Measurements from ENCODE around the gene RAB28. TPM values are rescaled to one million over a fixed set of nuclear protein-coding genes. Genes with fewer than 3 reads are reported as not detected.

The RAB28 gene
- 27.7 and 32.4 TPM in 2 replicates for total RNA-seq (2014; rRNA removed; shearing (Covaris generic))

DNA sequence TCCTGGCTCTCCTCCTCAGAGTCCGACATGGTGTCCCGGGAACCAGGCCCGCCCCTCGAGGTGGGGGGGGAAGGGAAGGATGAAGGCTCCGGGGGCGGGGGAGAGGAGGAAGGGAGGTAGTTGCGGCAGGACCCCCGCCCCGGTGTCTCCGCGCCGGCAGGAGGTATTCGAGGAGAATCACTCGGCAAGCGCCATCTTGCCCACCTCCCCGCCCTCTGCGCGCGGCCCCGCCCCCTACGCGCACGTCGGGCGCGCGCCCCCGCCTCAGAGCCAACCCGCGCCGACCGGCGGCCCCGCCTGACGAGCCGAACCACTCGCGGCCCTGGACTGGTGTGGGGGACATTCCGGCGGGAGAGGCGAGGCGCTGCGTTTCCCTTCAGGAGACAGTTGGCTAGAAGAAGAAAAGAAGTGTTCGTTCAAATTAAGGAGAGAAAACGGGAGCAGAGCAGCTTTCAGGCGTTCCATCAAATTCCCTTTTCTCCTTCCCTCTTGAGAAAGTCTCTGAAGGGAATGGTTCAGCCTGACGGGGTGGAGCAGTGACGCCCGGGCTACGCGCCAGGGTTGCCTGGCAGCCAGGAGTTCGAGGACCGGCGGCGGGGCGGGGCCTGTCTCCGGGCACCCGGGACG is at the start of gene RAB28:
TSS of gene RAB28 (minus strand) at position 219 of the 627 bp plus-strand sequence.
- Histone ChIP-seq H3K36me3 (replicated peaks; ENCODE audit: control insufficient read depth, insufficient read depth, low read length) (no peaks in the 10 kb centered on the region), H3K4me3 (ENCODE audit: insufficient read depth, low read depth, low read length) (peak within 1 kb of the TSS; percentile 87), H3K27me3 (ENCODE audit: control insufficient read depth, insufficient read depth, low read length) (no peaks in the 10 kb centered on the region)
- peak; percentile 91 for DNase-seq

GRCh38 chr4:13531625-13531998 is 47.5 kb upstream of the RAB28 start:
- no peak for DNase-seq
- H3K36me3 ChIP-seq (replicated peaks; ENCODE audit: control insufficient read depth, insufficient read depth, low read length), result no peaks in the 10 kb centered on the region
- no peak overlapping the region for H3K4me3 ChIP-seq (ENCODE audit: insufficient read depth, low read depth, low read length)
- peaks cover 96% of the 10 kb centered on the region for H3K27me3 ChIP-seq (ENCODE audit: control insufficient read depth, insufficient read depth, low read length)

DNA sequence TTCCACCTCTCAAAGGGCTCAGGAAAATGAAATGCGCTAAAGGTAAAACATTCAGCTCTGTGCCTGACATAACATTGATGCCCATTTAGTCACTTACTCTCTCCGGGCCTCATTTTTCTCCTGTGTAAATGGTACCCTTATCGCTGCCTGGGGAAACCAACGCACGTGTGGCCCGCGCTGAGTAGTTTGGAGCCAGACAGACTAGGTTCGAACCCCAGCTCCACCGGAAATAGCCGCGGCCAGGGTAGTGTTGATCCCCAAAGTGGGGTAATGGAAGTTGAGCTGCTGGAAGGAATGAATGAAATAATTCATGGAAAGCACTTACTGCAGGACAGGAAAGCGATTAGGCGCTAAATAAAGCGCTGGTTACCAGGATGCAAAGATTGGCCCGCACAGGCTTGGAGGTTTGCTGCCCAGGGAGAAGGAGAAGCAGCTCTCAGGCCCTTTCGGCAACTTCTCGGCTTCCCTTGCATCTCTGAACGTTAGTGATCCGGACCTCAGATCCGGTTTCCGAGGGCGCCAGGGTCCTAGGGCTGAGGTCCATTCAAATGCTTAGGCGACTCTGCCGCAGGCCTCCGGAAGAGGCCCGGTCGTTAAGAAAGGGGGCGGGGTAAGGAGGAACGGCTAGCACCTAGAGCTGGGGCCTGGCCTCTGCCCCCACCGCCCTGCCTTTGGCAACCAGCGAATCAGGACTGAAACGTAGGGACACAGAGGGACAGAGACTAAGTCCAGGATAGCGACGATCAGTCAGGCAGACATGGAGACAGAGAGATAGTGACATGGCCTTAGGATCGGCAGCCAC is 46.9 kb upstream of the RAB28 start:
- Histone ChIP-seq H3K4me3 (ENCODE audit: insufficient read depth, low read depth, low read length) (peak overlapping the region; percentile 10; the same call in 1 of the 2 replicates), H3K27me3 (ENCODE audit: control insufficient read depth, insufficient read depth, low read length) (peaks cover 96% of the 10 kb centered on the region), H3K36me3 (replicated peaks; ENCODE audit: control insufficient read depth, insufficient read depth, low read length) (no peaks in the 10 kb centered on the region)
- DNase-seq, result peak; percentile 83

DNA sequence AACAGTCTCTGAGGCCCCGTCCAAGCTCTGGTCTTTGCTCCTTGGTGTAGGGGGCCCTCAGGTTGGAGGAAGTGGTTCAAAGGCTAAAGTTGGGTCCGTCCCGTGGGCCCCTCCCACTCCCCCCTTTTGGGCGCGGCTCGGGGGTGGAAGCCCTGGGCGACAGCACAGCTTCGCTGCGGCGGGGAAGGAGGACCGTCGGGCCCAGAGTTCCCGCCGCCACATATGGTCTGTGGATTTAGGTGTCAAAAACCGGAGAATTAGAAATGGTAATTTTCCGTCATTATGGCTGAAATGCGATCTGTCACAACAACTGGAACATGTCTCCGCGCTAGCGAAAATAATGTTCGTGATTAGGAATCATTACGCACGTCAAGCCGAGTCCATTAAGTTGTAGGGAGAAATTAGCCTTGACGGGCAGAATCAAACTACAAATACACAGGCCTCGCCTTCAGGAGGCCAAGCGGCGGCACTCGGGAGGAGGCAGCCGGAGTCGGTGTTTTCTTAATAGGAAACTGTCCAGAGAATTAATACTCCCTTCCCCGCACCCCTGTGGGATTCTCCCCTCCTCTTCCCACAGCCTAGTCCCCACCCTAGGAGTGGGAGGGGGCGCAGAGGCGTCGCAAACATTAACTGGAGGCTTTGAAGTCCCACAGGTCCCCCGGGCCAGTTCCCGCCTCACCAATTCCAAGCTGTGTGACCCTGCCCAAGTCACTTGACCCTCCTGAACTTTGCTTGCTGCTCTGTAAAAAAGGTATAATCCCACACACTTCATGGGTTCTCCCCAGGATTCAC is 45.2 kb upstream of the RAB28 start:
- Histone ChIP-seq H3K36me3 (replicated peaks; ENCODE audit: control insufficient read depth, insufficient read depth, low read length) (no peaks in the 10 kb centered on the region), H3K27me3 (ENCODE audit: control insufficient read depth, insufficient read depth, low read length) (peaks cover 96% of the 10 kb centered on the region), H3K4me3 (ENCODE audit: insufficient read depth, low read depth, low read length) (no peak overlapping the region)
- peak; percentile 49 for DNase-seq

- H3K27me3 ChIP-seq (ENCODE audit: control insufficient read depth, insufficient read depth, low read length), result peaks cover 96% of the 10 kb centered on the region
- H3K36me3 ChIP-seq (replicated peaks; ENCODE audit: control insufficient read depth, insufficient read depth, low read length), result no peaks in the 10 kb centered on the region
- no peak overlapping the region for H3K4me3 ChIP-seq (ENCODE audit: insufficient read depth, low read depth, low read length)
- DNase-seq, result no peak
Measured at GRCh38 chr4:13528821-13529127, 44.6 kb upstream of the RAB28 start.

DNA sequence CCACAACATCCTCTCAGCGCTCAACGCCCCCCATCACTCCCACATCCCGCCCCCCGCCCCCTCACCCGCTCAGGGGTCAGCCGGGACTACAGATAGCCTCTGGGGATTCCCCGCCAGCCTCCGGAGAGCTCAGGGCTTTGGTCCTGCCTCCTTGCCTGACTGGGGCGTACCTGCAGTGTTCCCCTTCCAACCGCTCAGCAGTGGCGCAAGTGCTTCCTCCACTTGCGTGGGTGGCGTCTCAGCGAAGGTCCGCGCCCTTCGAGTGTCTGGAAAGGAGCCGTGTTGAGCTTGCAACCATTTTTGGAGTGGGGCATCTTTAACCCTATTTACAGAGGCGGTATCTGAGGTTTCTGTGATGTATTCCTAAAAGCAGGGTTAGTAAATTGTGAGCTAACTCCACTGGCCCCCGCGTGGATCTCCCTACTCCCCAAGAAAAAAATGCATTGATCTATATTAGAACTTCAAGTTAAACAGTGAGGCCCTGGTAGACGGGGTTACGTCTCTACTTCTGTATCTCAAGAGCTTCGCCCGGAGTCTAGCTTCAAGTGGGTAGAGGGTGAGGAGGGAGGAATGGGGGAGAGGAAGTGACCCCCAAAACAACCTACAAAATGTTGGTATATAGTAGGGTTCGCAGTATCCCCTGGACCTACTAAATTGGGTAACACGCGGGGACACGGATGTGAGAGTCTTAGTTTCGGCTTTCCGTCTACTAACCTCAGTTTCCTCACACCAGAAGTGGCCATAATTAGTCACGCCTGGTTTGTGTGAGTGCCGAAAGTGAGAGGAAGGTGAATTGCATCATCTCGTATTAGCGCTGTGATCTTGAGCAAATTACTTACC is 44.1 kb upstream of the RAB28 start:
- peak; percentile 82 for DNase-seq
- no peaks in the 10 kb centered on the region for H3K36me3 ChIP-seq (replicated peaks; ENCODE audit: control insufficient read depth, insufficient read depth, low read length)
- no peak overlapping the region for H3K4me3 ChIP-seq (ENCODE audit: insufficient read depth, low read depth, low read length)
- peaks cover 96% of the 10 kb centered on the region for H3K27me3 ChIP-seq (ENCODE audit: control insufficient read depth, insufficient read depth, low read length)

- H3K27me3 ChIP-seq (ENCODE audit: control insufficient read depth, insufficient read depth, low read length), result peaks cover 96% of the 10 kb centered on the region
- peak; percentile 60 for DNase-seq
- H3K4me3 ChIP-seq (ENCODE audit: insufficient read depth, low read depth, low read length), result no peak overlapping the region
- H3K36me3 ChIP-seq (replicated peaks; ENCODE audit: control insufficient read depth, insufficient read depth, low read length), result no peaks in the 10 kb centered on the region
Measured at GRCh38 chr4:13527192-13527980, 43.2 kb upstream of the RAB28 start.

GRCh38 chr4:13526658-13527057 is 42.5 kb upstream of the RAB28 start:
- no peak for DNase-seq
- H3K27me3 ChIP-seq (ENCODE audit: control insufficient read depth, insufficient read depth, low read length), result peaks cover 97% of the 10 kb centered on the region

DNA sequence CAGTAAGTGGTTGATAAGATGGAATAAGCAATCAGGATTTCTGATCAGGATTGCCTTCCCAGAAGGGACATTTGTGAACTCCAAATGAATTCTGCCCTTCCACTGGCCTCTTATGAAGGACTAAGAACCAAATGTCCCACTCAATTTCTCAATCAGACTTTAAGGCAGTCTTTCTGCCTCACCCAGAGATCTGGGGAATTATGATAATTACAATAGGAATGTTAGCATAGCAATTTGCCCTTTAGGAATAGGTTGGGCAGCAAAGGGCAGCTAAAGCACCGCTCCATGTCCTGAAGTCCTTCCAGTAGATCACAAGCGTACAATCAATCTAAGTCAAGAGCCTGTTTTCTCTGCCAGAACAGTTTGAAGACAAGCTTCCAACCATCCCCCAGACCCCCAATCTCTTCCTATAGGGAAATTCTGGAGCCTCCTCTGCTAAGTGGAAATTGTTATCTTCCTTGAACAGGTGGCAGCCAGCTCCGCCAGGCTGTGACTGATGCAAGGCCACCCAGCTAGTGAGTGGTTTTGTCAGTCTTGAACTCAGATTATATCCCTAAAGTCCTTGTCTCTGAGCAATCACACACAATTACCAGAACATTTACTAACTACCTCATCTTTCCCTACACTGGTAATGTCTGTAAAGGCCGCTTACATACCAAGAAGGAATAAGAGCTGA is 41.6 kb upstream of the RAB28 start:
- Histone ChIP-seq H3K27me3 (ENCODE audit: control insufficient read depth, insufficient read depth, low read length) (peaks cover 99% of the 10 kb centered on the region), H3K4me3 (ENCODE audit: insufficient read depth, low read depth, low read length) (no peak overlapping the region), H3K36me3 (replicated peaks; ENCODE audit: control insufficient read depth, insufficient read depth, low read length) (no peaks in the 10 kb centered on the region)
- DNase-seq, result peak; percentile 26

More at GRCh38 chr4:13526658-13527057, 42.5 kb upstream of the RAB28 start:
- Histone ChIP-seq H3K36me3 (replicated peaks; ENCODE audit: control insufficient read depth, insufficient read depth, low read length) (no peaks in the 10 kb centered on the region), H3K4me3 (ENCODE audit: insufficient read depth, low read depth, low read length) (no peak overlapping the region)

- Histone ChIP-seq H3K4me3 (ENCODE audit: insufficient read depth, low read depth, low read length) (no peak overlapping the region), H3K27me3 (ENCODE audit: control insufficient read depth, insufficient read depth, low read length) (peaks cover 91% of the 10 kb centered on the region), H3K36me3 (replicated peaks; ENCODE audit: control insufficient read depth, insufficient read depth, low read length) (no peaks in the 10 kb centered on the region)
- DNase-seq, result peak; percentile 76
Measured at GRCh38 chr4:13524504-13525243, 40.5 kb upstream of the RAB28 start.

DNA sequence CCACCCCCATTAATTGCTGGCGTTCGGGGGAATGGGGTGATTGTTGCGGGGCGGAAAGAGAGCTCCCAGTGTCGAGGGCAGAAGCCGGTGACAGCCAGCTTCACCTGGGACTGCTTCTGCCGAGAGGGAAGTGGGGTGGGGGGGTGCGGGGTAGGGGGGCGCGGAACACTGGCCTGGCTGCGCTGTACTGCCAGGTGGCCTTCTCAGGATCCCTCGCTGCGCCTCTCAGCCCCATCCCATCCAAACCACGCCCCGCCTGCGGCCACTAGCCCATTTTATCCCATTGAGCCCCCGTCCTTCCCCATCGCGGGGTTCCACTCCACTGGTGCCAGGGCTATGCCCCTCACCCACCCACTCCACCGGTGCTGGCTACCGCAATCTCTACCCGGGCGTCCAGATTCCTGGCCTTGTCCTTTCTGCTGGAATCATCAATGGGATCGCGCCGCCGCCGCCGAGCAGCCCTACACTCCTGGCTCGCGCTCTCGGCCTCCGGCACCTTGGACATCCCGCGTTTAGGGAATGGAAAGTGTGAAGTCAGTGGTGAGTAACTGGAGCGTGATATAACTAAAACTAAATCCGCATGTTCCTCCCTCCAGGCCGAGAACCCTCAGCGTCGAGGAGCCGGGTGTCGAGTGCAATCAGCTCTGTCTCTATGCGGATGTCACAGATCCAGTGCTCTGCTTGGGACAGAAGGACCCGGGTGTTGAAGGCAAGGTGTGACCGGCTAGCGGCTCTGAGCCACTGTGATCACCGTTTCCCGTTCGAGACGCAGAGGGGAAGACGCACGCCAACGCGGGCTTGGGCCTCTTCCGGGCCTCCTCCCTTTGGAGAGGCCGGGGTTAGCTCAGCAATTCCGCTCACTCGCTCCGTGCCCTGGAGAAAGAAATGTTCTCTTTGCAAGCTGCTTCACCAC is 39.7 kb upstream of the RAB28 start:
- no peaks in the 10 kb centered on the region for H3K36me3 ChIP-seq (replicated peaks; ENCODE audit: control insufficient read depth, insufficient read depth, low read length)
- peaks cover 83% of the 10 kb centered on the region for H3K27me3 ChIP-seq (ENCODE audit: control insufficient read depth, insufficient read depth, low read length)
- H3K4me3 ChIP-seq (ENCODE audit: insufficient read depth, low read depth, low read length), result no peak overlapping the region
- peak; percentile 79 for DNase-seq

DNA sequence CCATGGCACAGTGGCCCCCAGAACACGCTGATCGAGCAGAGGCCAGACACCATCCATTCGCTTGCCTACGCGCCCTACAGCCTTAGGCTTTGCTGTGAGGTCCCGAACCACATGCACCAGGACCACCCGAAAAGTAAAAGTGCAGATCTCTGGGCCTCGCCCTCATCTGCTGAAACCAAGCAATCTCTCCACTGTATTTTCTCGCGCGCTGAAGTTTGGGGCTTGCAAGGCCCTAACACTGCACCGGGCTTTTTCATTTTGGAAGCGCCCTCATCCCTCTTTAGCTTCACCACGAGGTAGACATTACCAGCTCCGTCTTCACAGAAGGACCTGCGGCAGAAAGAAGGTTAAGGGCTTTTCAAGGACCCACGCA is 39.0 kb upstream of the RAB28 start:
- no peak for DNase-seq
- no peaks in the 10 kb centered on the region for H3K36me3 ChIP-seq (replicated peaks; ENCODE audit: control insufficient read depth, insufficient read depth, low read length)
- H3K27me3 ChIP-seq (ENCODE audit: control insufficient read depth, insufficient read depth, low read length), result peaks cover 76% of the 10 kb centered on the region
- no peak overlapping the region; the same call in 1 of the 2 replicates for H3K4me3 ChIP-seq (ENCODE audit: insufficient read depth, low read depth, low read length)
